ENCODE data around the gene PARL.

Gene PARL

DNA sequence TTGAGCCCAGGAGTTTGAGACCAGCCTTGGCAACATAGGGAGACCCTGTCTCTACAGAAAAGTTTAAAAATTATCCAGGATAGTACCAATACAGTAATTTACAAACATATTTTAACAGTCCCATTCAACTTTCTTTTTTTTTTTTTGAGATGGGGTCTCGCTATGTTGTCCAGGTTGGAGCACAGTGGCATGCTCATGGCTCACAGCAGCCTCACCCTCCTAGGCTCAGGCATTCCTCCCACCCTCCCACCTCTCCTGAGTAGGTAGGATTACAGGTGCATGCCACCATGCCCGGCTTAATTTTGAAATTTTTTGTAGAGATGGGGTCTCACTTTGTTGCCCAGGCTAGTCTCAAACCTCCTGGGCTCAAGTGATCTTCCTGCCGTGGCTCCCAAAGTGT lies 46.8 kb downstream of the PARL start:
- TF ChIP-seq, protein P1, sequence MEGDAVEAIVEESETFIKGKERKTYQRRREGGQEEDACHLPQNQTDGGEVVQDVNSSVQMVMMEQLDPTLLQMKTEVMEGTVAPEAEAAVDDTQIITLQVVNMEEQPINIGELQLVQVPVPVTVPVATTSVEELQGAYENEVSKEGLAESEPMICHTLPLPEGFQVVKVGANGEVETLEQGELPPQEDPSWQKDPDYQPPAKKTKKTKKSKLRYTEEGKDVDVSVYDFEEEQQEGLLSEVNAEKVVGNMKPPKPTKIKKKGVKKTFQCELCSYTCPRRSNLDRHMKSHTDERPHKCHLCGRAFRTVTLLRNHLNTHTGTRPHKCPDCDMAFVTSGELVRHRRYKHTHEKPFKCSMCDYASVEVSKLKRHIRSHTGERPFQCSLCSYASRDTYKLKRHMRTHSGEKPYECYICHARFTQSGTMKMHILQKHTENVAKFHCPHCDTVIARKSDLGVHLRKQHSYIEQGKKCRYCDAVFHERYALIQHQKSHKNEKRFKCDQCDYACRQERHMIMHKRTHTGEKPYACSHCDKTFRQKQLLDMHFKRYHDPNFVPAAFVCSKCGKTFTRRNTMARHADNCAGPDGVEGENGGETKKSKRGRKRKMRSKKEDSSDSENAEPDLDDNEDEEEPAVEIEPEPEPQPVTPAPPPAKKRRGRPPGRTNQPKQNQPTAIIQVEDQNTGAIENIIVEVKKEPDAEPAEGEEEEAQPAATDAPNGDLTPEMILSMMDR (IDR thresholded peaks at IDR 0.05; ENCODE audit: insufficient read depth, low read length, missing control alignments) = no peak
- POLR2A ChIA-PET = no interaction called here
- no peak for DNase-seq (ENCODE audit: low read depth, low spot score)
- H3K4me3 ChIP-seq (ENCODE audit: low read depth, low read length) = no peak overlapping the region
- CTCF ChIA-PET = interaction anchor here (1.3 kb wide), 1 partner anchor 12 kb away, joined by 4 read pairs; no protein-coding TSS in a partner anchor

DNA sequence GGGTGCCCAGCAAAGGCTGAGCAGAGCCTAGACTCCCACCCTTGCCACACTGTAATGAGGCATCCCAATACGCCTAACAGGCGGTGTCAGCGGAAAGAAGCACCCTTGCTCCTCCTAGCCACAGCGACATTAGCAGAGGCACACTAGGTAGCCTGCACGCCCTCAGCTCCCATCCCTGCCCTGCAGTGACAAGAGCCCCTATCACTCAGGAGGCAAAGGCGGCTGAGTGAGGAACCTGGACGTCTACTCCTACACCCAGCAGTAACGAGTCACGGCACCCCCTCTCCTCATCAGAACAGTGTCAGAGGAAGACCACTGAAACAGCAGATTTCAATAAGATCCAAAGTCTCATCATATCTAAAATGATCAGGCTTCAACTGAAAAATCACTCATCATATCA lies 47.3 kb downstream of the PARL start:
- ChIA-PET POLR2A (no interaction called here), CTCF (interaction anchor here (1.3 kb wide), 1 partner anchor 11 kb away, joined by 4 read pairs; no protein-coding TSS in a partner anchor)
- TF ChIP-seq, protein P1 (IDR thresholded peaks at IDR 0.05; ENCODE audit: insufficient read depth, low read length, missing control alignments) = no peak
- no peak for DNase-seq (ENCODE audit: low read depth, low spot score)
- no peak overlapping the region for H3K4me3 ChIP-seq (ENCODE audit: low read depth, low read length)

GRCh38 chr3:183833516-183833915 lies 51.2 kb downstream of the PARL start:
- no peak overlapping the region for H3K4me3 ChIP-seq (ENCODE audit: low read depth, low read length)
- ChIA-PET CTCF (interaction anchor here (0.6 to 1.6 kb wide), 4 partner anchors 8 to 388 kb away, joined by 4 to 7 read pairs (median 4); no protein-coding TSS in a partner anchor), POLR2A (no interaction called here)
- DNase-seq (ENCODE audit: low read depth, low spot score) = no peak
- TF ChIP-seq, protein P1 (IDR thresholded peaks at IDR 0.05; ENCODE audit: insufficient read depth, low read length, missing control alignments) = no peak

DNA sequence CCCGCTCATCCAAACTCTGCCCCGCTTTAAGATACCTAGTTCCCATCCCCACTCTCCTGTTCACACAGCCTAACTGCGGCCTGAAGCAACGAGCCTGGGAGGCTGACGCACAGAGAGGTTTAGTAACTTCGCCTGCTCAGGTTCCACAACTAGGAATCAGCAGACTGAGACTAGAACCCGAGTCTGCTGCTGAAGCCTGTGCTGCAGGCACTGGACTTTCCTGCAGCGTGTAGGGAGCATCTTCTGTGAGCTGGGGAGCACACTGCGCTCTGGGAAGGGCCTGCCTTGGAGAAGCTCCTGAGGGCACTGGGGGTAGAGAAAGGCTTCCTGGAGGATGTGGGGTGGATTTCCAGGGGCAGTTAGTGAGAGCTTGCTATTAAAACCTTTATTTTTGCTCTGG lies 54.5 kb downstream of the PARL start:
- H3K4me3 ChIP-seq (ENCODE audit: low read depth, low read length) = no peak overlapping the region

DNA sequence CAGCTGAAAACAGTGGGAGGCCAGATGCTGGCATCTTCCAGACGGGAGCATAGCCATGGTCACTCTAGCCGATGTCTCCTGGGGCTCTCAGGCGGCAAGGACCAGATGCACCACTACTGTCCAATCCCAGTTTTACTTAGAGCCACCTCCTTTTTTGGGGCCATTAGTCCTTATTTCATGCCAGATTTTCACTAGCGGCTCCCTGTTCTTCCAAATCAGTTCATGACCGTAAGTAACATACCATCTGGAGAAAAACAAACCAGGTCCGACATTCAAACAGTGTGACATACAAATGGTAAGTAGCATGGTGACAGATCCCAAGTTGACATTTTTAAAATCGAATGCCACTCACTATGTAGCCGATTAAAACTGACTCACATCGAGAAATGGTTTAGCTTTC lies 55.2 kb downstream of the PARL start:
- POLR2A ChIA-PET = no interaction called here
- no peak overlapping the region for H3K4me3 ChIP-seq (ENCODE audit: low read depth, low read length)
- DNase-seq (ENCODE audit: low read depth, low spot score) = no peak
- CTCF ChIA-PET = interaction anchor here (0.8 kb wide), 1 partner anchor 12 kb away, joined by 3 read pairs; no protein-coding TSS in a partner anchor
- TF ChIP-seq, protein P1 (IDR thresholded peaks at IDR 0.05; ENCODE audit: insufficient read depth, low read length, missing control alignments) = no peak

More for the DNA sequence above, 54.5 kb downstream of the PARL start:
- ChIA-PET POLR2A (no interaction called here), CTCF (interaction anchor here (0.8 to 2.5 kb wide), 2 partner anchors 12 to 14 kb away, joined by 3 to 9 read pairs; no protein-coding TSS in a partner anchor)
- DNase-seq (ENCODE audit: low read depth, low spot score) = no peak
- TF ChIP-seq, protein P1 (IDR thresholded peaks at IDR 0.05; ENCODE audit: insufficient read depth, low read length, missing control alignments) = no peak

DNA sequence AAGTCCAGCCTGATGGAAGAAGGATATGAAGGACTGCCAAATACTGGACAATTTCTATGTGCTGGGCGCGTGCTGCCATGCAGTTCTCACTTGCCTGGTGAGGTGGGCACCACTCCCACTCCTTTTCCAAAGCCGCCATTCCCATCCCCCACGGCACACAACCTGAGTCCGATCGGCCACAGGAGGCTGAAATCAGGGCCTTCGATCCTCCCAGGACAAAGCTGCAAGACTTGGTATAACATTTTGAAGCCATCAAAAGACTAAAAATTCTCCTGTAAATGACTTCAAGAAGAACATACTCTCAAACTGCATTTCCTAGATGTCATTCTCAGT lies 56.2 kb downstream of the PARL start:
- TF ChIP-seq, protein P1 (IDR thresholded peaks at IDR 0.05; ENCODE audit: insufficient read depth, low read length, missing control alignments) = no peak
- DNase-seq (ENCODE audit: low read depth, low spot score) = no peak
- POLR2A ChIA-PET = no interaction called here
- CTCF ChIA-PET = interaction anchor here (0.6 kb wide), 1 partner anchor 57 kb away, joined by 3 read pairs; no protein-coding TSS in a partner anchor
- H3K4me3 ChIP-seq (ENCODE audit: low read depth, low read length) = no peak overlapping the region
